Measurements from ENCODE around the gene IKZF4. TPM values are rescaled to one million over a fixed set of nuclear protein-coding genes. Genes with fewer than 3 reads are reported as not detected.

IKZF4 gene
- total and polyA plus RNA-seq, 10 of the 15 experiments (the other 5 are each of a cell fraction or from before 2014, with no cell fraction given) = 0.74 to 5.5 (median 1.1) TPM

DNA sequence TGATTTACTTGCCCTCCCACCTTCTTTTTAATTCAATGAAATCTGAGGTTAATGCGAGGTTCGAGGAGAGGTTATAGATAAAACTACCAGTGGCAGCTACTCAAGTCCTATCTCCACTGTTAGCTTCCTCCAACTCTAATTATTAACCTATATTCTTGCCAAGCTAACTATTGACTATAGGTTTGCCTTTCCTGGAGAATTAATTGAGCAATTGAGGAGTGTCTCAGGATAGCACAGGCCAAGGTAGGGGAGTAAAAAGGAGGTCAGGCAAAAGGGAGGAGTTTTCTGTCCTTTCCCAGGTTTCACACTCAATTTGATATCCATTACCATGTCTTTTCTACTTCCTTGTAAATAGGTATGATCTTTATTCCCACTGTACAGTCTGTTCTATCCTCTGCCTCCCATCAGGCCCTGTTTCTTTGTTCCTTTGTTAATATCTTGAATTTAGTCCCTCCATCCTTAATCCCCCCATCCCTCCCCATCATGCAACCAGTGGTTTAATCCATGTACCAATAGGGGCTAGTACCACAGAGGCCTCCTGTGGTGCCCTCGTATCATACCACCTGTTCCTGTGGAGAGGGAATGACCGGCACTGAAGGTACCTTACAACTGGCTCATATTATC, 27.5 kb upstream of the IKZF4 start:
- H3K36me3 ChIP-seq (ENCODE audit: control insufficient read depth in 2 of 2, insufficient read depth in 2 of 2, low read length in 1 of 2) = peaks cover 6 to 30% of the 10 kb centered on the region in 2 experiments
- in situ Hi-C loops (cut with MboI) = no loop called here
- CTCF ChIA-PET = interaction anchor here (0.9 to 1.7 kb wide), 4 partner anchors 9 to 63 kb away, joined by 3 to 9 read pairs (median 4); no protein-coding TSS in a partner anchor

DNA sequence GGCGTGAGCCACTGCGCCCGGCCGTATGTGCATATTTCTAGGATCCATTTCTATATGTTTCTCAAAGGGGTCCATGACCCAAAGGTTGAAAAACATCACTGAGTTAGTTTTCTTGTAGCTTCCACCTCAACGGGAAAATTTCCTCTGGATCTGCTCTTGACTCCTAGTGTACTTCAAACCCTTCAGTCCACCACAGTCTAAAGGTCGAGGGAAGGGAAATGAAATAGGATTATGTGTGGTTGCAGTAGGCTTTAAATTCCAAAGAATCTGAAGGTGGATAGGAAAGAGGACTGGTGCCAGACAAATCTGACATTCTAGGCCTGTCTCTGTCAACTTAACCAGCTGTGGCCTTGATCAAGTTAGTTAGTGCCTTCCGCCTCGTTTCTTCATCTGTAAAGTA, 25.5 kb upstream of the IKZF4 start:
- in situ Hi-C loops (cut with MboI) = no loop called here
- H3K36me3 ChIP-seq (ENCODE audit: control insufficient read depth in 2 of 2, insufficient read depth in 2 of 2, low read length in 1 of 2) = peaks cover 3 to 24% of the 10 kb centered on the region in 2 experiments
- H3K79me2 ChIP-seq (ENCODE audit: control insufficient read depth, insufficient read depth, low read length) = no peaks in the 10 kb centered on the region
- WGBS (ENCODE audit: insufficient coverage, insufficient replicate concordance, low lambda C conversion rate, missing lambda C conversion rate) = 82% methylated on average over 8 of the region's 8 CpGs
- H3K27ac ChIP-seq (ENCODE audit: control insufficient read depth, insufficient read depth) = no peak overlapping the region
- peaks cover 3% of the 10 kb centered on the region; the same call in 1 of the 2 replicates for H3K4me1 ChIP-seq (ENCODE audit: control insufficient read depth, insufficient read depth, low read length)
- FAIRE-seq = no peak
- no TSS peak for BruUV-seq (replicated peaks)
- H4K20me1 ChIP-seq (ENCODE audit: control insufficient read depth, insufficient read depth) = no peaks in the 10 kb centered on the region
- RAD21 ChIA-PET (ENCODE audit: unreplicated experiment) = interaction anchor here (0.8 to 4.8 kb wide), 18 partner anchors 8 to 256 kb away, joined by 3 to 44 read pairs (median 12); partner anchors contain the start of genes PA2G4 and RAB5B
- DNase-seq (ENCODE audit: low read depth, low spot score) = no peak
- no peak for ATAC-seq
- intact Hi-C loops (cut with micrococcal nuclease; ENCODE audit: unreplicated experiment) = loop anchor here (5.0 kb wide), 1 partner anchor 122 kb away; the partner anchor contains the start of genes RPL41 and ZC3H10
- H3K27me3 ChIP-seq (replicated peaks in 1 of 2; ENCODE audit: control insufficient read depth in 2 of 2, insufficient read depth in 2 of 2, low read length in 1 of 2) = no peaks in the 10 kb centered on the region
- no peak overlapping the region for H3K4me2 ChIP-seq (ENCODE audit: control insufficient read depth, insufficient read depth)
- no peak overlapping the region for H2AFZ ChIP-seq (ENCODE audit: control insufficient read depth, low read depth, low read length)
- CTCF ChIA-PET = interaction anchor here (0.6 to 6.0 kb wide), 38 partner anchors 8 to 270 kb away, joined by 3 to 107 read pairs (median 5); partner anchors contain the start of genes DGKA, ORMDL2, PA2G4 and RAB5B
- SMC1A ChIA-PET (ENCODE audit: uncharacterized antibody, unreplicated experiment) = interaction anchor here (1.0 to 4.2 kb wide), 12 partner anchors 10 to 266 kb away, joined by 3 to 52 read pairs (median 8); partner anchors contain the start of genes RAB5B and ZC3H10
- POLR2A ChIA-PET = interaction anchor here (0.5 to 2.6 kb wide), 13 partner anchors 9 to 172 kb away, joined by 3 to 46 read pairs (median 7); partner anchors contain the start of gene RAB5B
- H3K9ac ChIP-seq (ENCODE audit: control insufficient read depth, insufficient read depth, low read length) = no peak overlapping the region
- no peaks in the 10 kb centered on the region for H3K9me3 ChIP-seq (replicated peaks; ENCODE audit: control insufficient read depth, insufficient read depth, low read length)
- no peak overlapping the region for H3K4me3 ChIP-seq
- TF ChIP-seq RFX5 (IDR thresholded peaks at IDR 0.05; ENCODE audit: low read depth, low read length) (no peak), GATAD2B (conservative IDR thresholded peaks at IDR 0.05; ENCODE audit: low read depth) (no peak), POU2F2 (IDR thresholded peaks at IDR 0.05; ENCODE audit: borderline replicate concordance, low read depth, low read length) (no peak), ASH2L (IDR thresholded peaks at IDR 0.05; ENCODE audit: borderline replicate concordance, low read depth) (no peak), POLR2A (IDR thresholded peaks at IDR 0.05; ENCODE audit: low read depth, low read length) (no peak), EP300 (IDR thresholded peaks at IDR 0.05; ENCODE audit: borderline replicate concordance in 1 of 2, control insufficient read depth in 1 of 2, low read depth in 2 of 2, low read length in 2 of 2) (no peak), IRF4 (IDR thresholded peaks at IDR 0.05; ENCODE audit: low read depth, low read length) (no peak)
- TF ChIP-seq, protein P1, sequence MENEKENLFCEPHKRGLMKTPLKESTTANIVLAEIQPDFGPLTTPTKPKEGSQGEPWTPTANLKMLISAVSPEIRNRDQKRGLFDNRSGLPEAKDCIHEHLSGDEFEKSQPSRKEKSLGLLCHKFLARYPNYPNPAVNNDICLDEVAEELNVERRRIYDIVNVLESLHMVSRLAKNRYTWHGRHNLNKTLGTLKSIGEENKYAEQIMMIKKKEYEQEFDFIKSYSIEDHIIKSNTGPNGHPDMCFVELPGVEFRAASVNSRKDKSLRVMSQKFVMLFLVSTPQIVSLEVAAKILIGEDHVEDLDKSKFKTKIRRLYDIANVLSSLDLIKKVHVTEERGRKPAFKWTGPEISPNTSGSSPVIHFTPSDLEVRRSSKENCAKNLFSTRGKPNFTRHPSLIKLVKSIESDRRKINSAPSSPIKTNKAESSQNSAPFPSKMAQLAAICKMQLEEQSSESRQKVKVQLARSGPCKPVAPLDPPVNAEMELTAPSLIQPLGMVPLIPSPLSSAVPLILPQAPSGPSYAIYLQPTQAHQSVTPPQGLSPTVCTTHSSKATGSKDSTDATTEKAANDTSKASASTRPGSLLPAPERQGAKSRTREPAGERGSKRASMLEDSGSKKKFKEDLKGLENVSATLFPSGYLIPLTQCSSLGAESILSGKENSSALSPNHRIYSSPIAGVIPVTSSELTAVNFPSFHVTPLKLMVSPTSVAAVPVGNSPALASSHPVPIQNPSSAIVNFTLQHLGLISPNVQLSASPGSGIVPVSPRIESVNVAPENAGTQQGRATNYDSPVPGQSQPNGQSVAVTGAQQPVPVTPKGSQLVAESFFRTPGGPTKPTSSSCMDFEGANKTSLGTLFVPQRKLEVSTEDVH (IDR thresholded peaks at IDR 0.05; ENCODE audit: low read depth, partially characterized antibody) = no peak
- TF ChIP-seq, protein P2, sequence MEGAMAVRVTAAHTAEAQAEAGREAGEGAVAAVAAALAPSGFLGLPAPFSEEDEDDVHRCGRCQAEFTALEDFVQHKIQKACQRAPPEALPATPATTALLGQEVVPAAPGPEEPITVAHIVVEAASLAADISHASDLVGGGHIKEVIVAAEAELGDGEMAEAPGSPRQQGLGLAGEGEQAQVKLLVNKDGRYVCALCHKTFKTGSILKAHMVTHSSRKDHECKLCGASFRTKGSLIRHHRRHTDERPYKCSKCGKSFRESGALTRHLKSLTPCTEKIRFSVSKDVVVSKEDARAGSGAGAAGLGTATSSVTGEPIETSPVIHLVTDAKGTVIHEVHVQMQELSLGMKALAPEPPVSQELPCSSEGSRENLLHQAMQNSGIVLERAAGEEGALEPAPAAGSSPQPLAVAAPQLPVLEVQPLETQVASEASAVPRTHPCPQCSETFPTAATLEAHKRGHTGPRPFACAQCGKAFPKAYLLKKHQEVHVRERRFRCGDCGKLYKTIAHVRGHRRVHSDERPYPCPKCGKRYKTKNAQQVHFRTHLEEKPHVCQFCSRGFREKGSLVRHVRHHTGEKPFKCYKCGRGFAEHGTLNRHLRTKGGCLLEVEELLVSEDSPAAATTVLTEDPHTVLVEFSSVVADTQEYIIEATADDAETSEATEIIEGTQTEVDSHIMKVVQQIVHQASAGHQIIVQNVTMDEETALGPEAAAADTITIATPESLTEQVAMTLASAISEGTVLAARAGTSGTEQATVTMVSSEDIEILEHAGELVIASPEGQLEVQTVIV (IDR thresholded peaks at IDR 0.05; ENCODE audit: borderline replicate concordance, partially characterized antibody) = no peak

More for the DNA sequence above, 27.5 kb upstream of the IKZF4 start:
- DNase-seq (ENCODE audit: low read depth, low spot score) (no peak), ATAC-seq (no peak), FAIRE-seq (no peak)
- WGBS (ENCODE audit: insufficient coverage, insufficient replicate concordance, low lambda C conversion rate, missing lambda C conversion rate) = 97% methylated on average over 4 of the region's 4 CpGs
- SMC1A ChIA-PET (ENCODE audit: uncharacterized antibody, unreplicated experiment) = interaction anchor here (1.3 to 4.2 kb wide), 4 partner anchors 8 to 255 kb away, joined by 8 to 52 read pairs (median 13); no protein-coding TSS in a partner anchor
- no peak overlapping the region for H3K4me2 ChIP-seq (ENCODE audit: control insufficient read depth, insufficient read depth)
- H3K27ac ChIP-seq (ENCODE audit: control insufficient read depth, insufficient read depth) = no peak overlapping the region
- H3K27me3 ChIP-seq (replicated peaks in 1 of 2; ENCODE audit: control insufficient read depth in 2 of 2, insufficient read depth in 2 of 2, low read length in 1 of 2) = no peaks in the 10 kb centered on the region
- intact Hi-C loops (cut with micrococcal nuclease; ENCODE audit: unreplicated experiment) = no loop called here
- H3K79me2 ChIP-seq (ENCODE audit: control insufficient read depth, insufficient read depth, low read length) = no peaks in the 10 kb centered on the region
- no peaks in the 10 kb centered on the region for H4K20me1 ChIP-seq (ENCODE audit: control insufficient read depth, insufficient read depth)
- H3K9me3 ChIP-seq (replicated peaks; ENCODE audit: control insufficient read depth, insufficient read depth, low read length) = no peaks in the 10 kb centered on the region
- TSS peak; percentile 44 for BruUV-seq (replicated peaks)
- H3K4me1 ChIP-seq (ENCODE audit: control insufficient read depth, insufficient read depth, low read length) = peaks cover 3% of the 10 kb centered on the region; the same call in 1 of the 2 replicates
- RAD21 ChIA-PET (ENCODE audit: unreplicated experiment) = interaction anchor here (4.8 kb wide), 1 partner anchor 36 kb away, joined by 44 read pairs; no protein-coding TSS in a partner anchor
- POLR2A ChIA-PET = interaction anchor here (0.7 kb wide), 1 partner anchor 164 kb away, joined by 4 read pairs; the partner anchor contains the start of gene DNAJC14
- TF ChIP-seq MYB (IDR thresholded peaks at IDR 0.05; ENCODE audit: borderline replicate concordance, low read depth, low read length) = no peak
- no peak overlapping the region for H3K9ac ChIP-seq (ENCODE audit: control insufficient read depth, insufficient read depth, low read length)
- H3K4me3 ChIP-seq = no peak overlapping the region
- no peak overlapping the region for H2AFZ ChIP-seq (ENCODE audit: control insufficient read depth, low read depth, low read length)

Measured in GM12878 (cell line).